ENCODE results near the gene EYA3.

The EYA3 gene

GRCh38 chr1:27979151-27979858 lies 109.1 kb downstream of the EYA3 start:
- no peak; the same call in 1 of the 2 replicates for TF ChIP-seq CTCF (IDR thresholded peaks at IDR 0.05; ENCODE audit: low read depth, low read length)

GRCh38 chr1:27974417-27974781 lies 114.0 kb downstream of the EYA3 start:
- TF ChIP-seq CTCF (IDR thresholded peaks at IDR 0.05; ENCODE audit: low read depth, low read length): no peak
- no peak overlapping the region for H3K4me3 ChIP-seq (ENCODE audit: low read depth, low read length)

More at GRCh38 chr1:27979151-27979858, 109.1 kb downstream of the EYA3 start:
- H3K4me3 ChIP-seq (ENCODE audit: low read depth, low read length): no peak overlapping the region

- TF ChIP-seq CTCF (IDR thresholded peaks at IDR 0.05; ENCODE audit: low read depth, low read length): no peak
- H3K4me3 ChIP-seq (ENCODE audit: low read depth, low read length): no peak overlapping the region
These were observed 114.5 kb downstream of the EYA3 start for GRCh38 chr1:27973771-27974416.

GRCh38 chr1:27972141-27972540 lies 116.3 kb downstream of the EYA3 start:
- no peak for TF ChIP-seq CTCF (IDR thresholded peaks at IDR 0.05; ENCODE audit: low read depth, low read length)
- no peak overlapping the region for H3K4me3 ChIP-seq (ENCODE audit: low read depth, low read length)

- no peak for TF ChIP-seq CTCF (IDR thresholded peaks at IDR 0.05; ENCODE audit: low read depth, low read length)
- H3K4me3 ChIP-seq (ENCODE audit: low read depth, low read length): no peak overlapping the region
These were observed 116.7 kb downstream of the EYA3 start for GRCh38 chr1:27971674-27972073.

- H3K4me3 ChIP-seq (ENCODE audit: low read depth, low read length): no peak overlapping the region
- TF ChIP-seq CTCF (IDR thresholded peaks at IDR 0.05; ENCODE audit: low read depth, low read length): no peak
These were observed 118.0 kb downstream of the EYA3 start for GRCh38 chr1:27970401-27970800.

- H3K4me3 ChIP-seq (ENCODE audit: low read depth, low read length): no peak overlapping the region
- TF ChIP-seq CTCF (IDR thresholded peaks at IDR 0.05; ENCODE audit: low read depth, low read length): no peak
These were observed 119.7 kb downstream of the EYA3 start for GRCh38 chr1:27968692-27969091.

Data from WI38 (cell line).